ENCODE measurements around the gene ROBO4.

ROBO4 gene

GRCh38 chr11:124897674-124898262 is at the start of gene ROBO4:
Gene ROBO4, minus strand, starts transcription at chr11:124897865. Its CDS starts 70 bp downstream, at chr11:124897795.
- Histone ChIP-seq H2AFZ (ENCODE audit: low read depth, low read length) (no peak within 1 kb of the TSS), H3K4me2 (ENCODE audit: low read length) (no peak within 1 kb of the TSS), H3K4me3 (ENCODE audit: low read length) (no peak within 1 kb of the TSS), H3K36me3 (replicated peaks; ENCODE audit: low read depth, low read length) (no peaks in the 10 kb centered on the region), H4K20me1 (ENCODE audit: insufficient read depth, low read length) (no peaks in the 10 kb centered on the region), H3K9me3 (ENCODE audit: insufficient read depth, low read length) (no peaks in the 10 kb centered on the region), H3K27me3 (ENCODE audit: low read depth, low read length) (peaks cover 37% of the 10 kb centered on the region), H3K27ac (ENCODE audit: low read length) (no peak within 1 kb of the TSS), H3K4me1 (ENCODE audit: low read length) (0 out of 2 replicates have a peak, but pooled peaks cover 4% of the 10 kb centered on the region), H3K9ac (ENCODE audit: low read length) (no peak within 1 kb of the TSS), H3K79me2 (ENCODE audit: low read length) (no peaks in the 10 kb centered on the region)
- TF ChIP-seq CTCF (IDR thresholded peaks at IDR 0.05; ENCODE audit: low read depth, low read length) (no peak), EZH2phosphoT487 (IDR thresholded peaks at IDR 0.05; ENCODE audit: low read depth) (no peak)

GRCh38 chr11:124946735-124947141 is 49.1 kb upstream of the ROBO4 start:
- no peak overlapping the region for H3K4me3 ChIP-seq (ENCODE audit: low read length)
- H3K9ac ChIP-seq (ENCODE audit: low read length): no peak overlapping the region
- no peak overlapping the region for H3K27ac ChIP-seq (ENCODE audit: low read length)
- no peaks in the 10 kb centered on the region; the same call in 1 of the 2 replicates for H3K9me3 ChIP-seq (ENCODE audit: insufficient read depth, low read length)
- H3K4me1 ChIP-seq (ENCODE audit: low read length): no peaks in the 10 kb centered on the region
- no peaks in the 10 kb centered on the region for H4K20me1 ChIP-seq (ENCODE audit: insufficient read depth, low read length)
- H2AFZ ChIP-seq (ENCODE audit: low read depth, low read length): no peak overlapping the region
- H3K27me3 ChIP-seq (ENCODE audit: low read depth, low read length): no peaks in the 10 kb centered on the region
- no peaks in the 10 kb centered on the region for H3K36me3 ChIP-seq (replicated peaks; ENCODE audit: low read depth, low read length)
- no peaks in the 10 kb centered on the region for H3K79me2 ChIP-seq (ENCODE audit: low read length)
- H3K4me2 ChIP-seq (ENCODE audit: low read length): no peak overlapping the region
- TF ChIP-seq CTCF (IDR thresholded peaks at IDR 0.05; ENCODE audit: low read depth, low read length) (no peak), EZH2phosphoT487 (IDR thresholded peaks at IDR 0.05; ENCODE audit: low read depth) (no peak)

GRCh38 chr11:124945826-124946225 is 48.2 kb upstream of the ROBO4 start:
- Histone ChIP-seq H3K4me2 (ENCODE audit: low read length) (no peak overlapping the region), H3K27ac (ENCODE audit: low read length) (no peak overlapping the region), H2AFZ (ENCODE audit: low read depth, low read length) (no peak overlapping the region), H3K9me3 (ENCODE audit: insufficient read depth, low read length) (no peaks in the 10 kb centered on the region), H3K4me1 (ENCODE audit: low read length) (no peaks in the 10 kb centered on the region), H3K4me3 (ENCODE audit: low read length) (no peak overlapping the region), H4K20me1 (ENCODE audit: insufficient read depth, low read length) (no peaks in the 10 kb centered on the region), H3K36me3 (replicated peaks; ENCODE audit: low read depth, low read length) (no peaks in the 10 kb centered on the region), H3K27me3 (ENCODE audit: low read depth, low read length) (no peaks in the 10 kb centered on the region), H3K79me2 (ENCODE audit: low read length) (no peaks in the 10 kb centered on the region), H3K9ac (ENCODE audit: low read length) (no peak overlapping the region)
- no peak for TF ChIP-seq CTCF (IDR thresholded peaks at IDR 0.05; ENCODE audit: low read depth, low read length)
- no peak for TF ChIP-seq EZH2phosphoT487 (IDR thresholded peaks at IDR 0.05; ENCODE audit: low read depth)

- no peak overlapping the region for H3K4me2 ChIP-seq (ENCODE audit: low read length)
- H4K20me1 ChIP-seq (ENCODE audit: insufficient read depth, low read length): no peaks in the 10 kb centered on the region
- H3K9me3 ChIP-seq (ENCODE audit: insufficient read depth, low read length): no peaks in the 10 kb centered on the region
- no peak overlapping the region for H2AFZ ChIP-seq (ENCODE audit: low read depth, low read length)
- peaks cover 4% of the 10 kb centered on the region; the same call in 1 of the 2 replicates for H3K27me3 ChIP-seq (ENCODE audit: low read depth, low read length)
- H3K9ac ChIP-seq (ENCODE audit: low read length): no peak overlapping the region
- TF ChIP-seq EZH2phosphoT487 (IDR thresholded peaks at IDR 0.05; ENCODE audit: low read depth) (no peak), CTCF (IDR thresholded peaks at IDR 0.05; ENCODE audit: low read depth, low read length) (no peak)
- H3K4me1 ChIP-seq (ENCODE audit: low read length): no peaks in the 10 kb centered on the region
- H3K27ac ChIP-seq (ENCODE audit: low read length): no peak overlapping the region
- no peaks in the 10 kb centered on the region for H3K36me3 ChIP-seq (replicated peaks; ENCODE audit: low read depth, low read length)
- H3K79me2 ChIP-seq (ENCODE audit: low read length): no peaks in the 10 kb centered on the region
- H3K4me3 ChIP-seq (ENCODE audit: low read length): no peak overlapping the region
These were observed 46.9 kb upstream of the ROBO4 start for GRCh38 chr11:124944565-124944964.
